ENCODE results near the gene BATF3.

Gene BATF3

GRCh38 chr1:212702672-212703071 lies 3.0 kb upstream of the BATF3 start:
- Histone ChIP-seq H3K27ac (ENCODE audit: low read depth, low read length) (no peak overlapping the region), H3K9me3 (ENCODE audit: control insufficient read depth, insufficient read depth, low read depth, low read length) (no peaks in the 10 kb centered on the region), H3K27me3 (ENCODE audit: control insufficient read depth, insufficient read depth, low read length) (peaks cover 66% of the 10 kb centered on the region), H3K9ac (ENCODE audit: low read length) (no peak overlapping the region), H3K36me3 (ENCODE audit: control insufficient read depth, insufficient read depth, low read length) (no peaks in the 10 kb centered on the region), H3K4me1 (ENCODE audit: control insufficient read depth, insufficient read depth, low read length) (peaks cover 14% of the 10 kb centered on the region; the same call in 1 of the 2 replicates), H3K4me3 (ENCODE audit: low read depth, low read length) (no peak overlapping the region)

DNA sequence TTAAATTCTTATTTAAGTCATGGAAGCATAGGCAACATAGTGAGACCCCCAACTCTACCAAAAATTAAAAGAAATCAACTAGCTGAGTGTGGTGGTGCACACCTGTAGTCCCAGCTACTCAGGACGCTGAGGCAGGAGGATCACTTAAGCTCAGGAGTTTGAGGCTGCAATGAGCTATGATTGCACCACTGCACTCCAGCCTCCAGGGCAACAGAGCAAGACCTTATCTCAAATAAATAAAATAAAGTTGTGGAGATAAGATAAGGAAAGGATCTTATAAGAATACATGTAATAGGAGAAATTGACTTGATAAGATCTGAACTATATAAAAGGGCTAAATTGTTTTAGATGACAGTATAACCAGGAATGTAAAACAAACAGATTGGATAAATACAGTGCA lies 2.3 kb upstream of the BATF3 start:
- Histone ChIP-seq H3K4me3 (ENCODE audit: low read depth, low read length) (no peak overlapping the region), H3K9me3 (ENCODE audit: control insufficient read depth, insufficient read depth, low read depth, low read length) (no peaks in the 10 kb centered on the region), H3K36me3 (ENCODE audit: control insufficient read depth, insufficient read depth, low read length) (no peaks in the 10 kb centered on the region), H3K27ac (ENCODE audit: low read depth, low read length) (no peak overlapping the region), H3K4me1 (ENCODE audit: control insufficient read depth, insufficient read depth, low read length) (peaks cover 14% of the 10 kb centered on the region; the same call in 1 of the 2 replicates), H3K27me3 (ENCODE audit: control insufficient read depth, insufficient read depth, low read length) (peaks cover 74% of the 10 kb centered on the region), H3K9ac (ENCODE audit: low read length) (no peak overlapping the region)

- no peak overlapping the region for H3K27ac ChIP-seq (ENCODE audit: low read depth, low read length)
- no peaks in the 10 kb centered on the region for H3K36me3 ChIP-seq (ENCODE audit: control insufficient read depth, insufficient read depth, low read length)
- no peak overlapping the region for H3K9ac ChIP-seq (ENCODE audit: low read length)
- H3K9me3 ChIP-seq (ENCODE audit: control insufficient read depth, insufficient read depth, low read depth, low read length), result no peaks in the 10 kb centered on the region
- peak overlapping the region; percentile 68 for H3K4me3 ChIP-seq (ENCODE audit: low read depth, low read length)
- H3K4me1 ChIP-seq (ENCODE audit: control insufficient read depth, insufficient read depth, low read length), result peaks cover 14% of the 10 kb centered on the region; the same call in 1 of the 2 replicates
- H3K27me3 ChIP-seq (ENCODE audit: control insufficient read depth, insufficient read depth, low read length), result peaks cover 82% of the 10 kb centered on the region
These were observed 1.5 kb upstream of the BATF3 start for GRCh38 chr1:212700892-212701819.

- H3K4me3 ChIP-seq (ENCODE audit: low read depth, low read length), result peak overlapping the region; percentile 68
- no peaks in the 10 kb centered on the region for H3K36me3 ChIP-seq (ENCODE audit: control insufficient read depth, insufficient read depth, low read length)
- H3K4me1 ChIP-seq (ENCODE audit: control insufficient read depth, insufficient read depth, low read length), result peaks cover 14% of the 10 kb centered on the region; the same call in 1 of the 2 replicates
- no peak overlapping the region for H3K9ac ChIP-seq (ENCODE audit: low read length)
- H3K27ac ChIP-seq (ENCODE audit: low read depth, low read length), result no peak overlapping the region
- peaks cover 82% of the 10 kb centered on the region for H3K27me3 ChIP-seq (ENCODE audit: control insufficient read depth, insufficient read depth, low read length)
- H3K9me3 ChIP-seq (ENCODE audit: control insufficient read depth, insufficient read depth, low read depth, low read length), result no peaks in the 10 kb centered on the region
These were observed 717 bp upstream of the BATF3 start for GRCh38 chr1:212700223-212700891.

DNA sequence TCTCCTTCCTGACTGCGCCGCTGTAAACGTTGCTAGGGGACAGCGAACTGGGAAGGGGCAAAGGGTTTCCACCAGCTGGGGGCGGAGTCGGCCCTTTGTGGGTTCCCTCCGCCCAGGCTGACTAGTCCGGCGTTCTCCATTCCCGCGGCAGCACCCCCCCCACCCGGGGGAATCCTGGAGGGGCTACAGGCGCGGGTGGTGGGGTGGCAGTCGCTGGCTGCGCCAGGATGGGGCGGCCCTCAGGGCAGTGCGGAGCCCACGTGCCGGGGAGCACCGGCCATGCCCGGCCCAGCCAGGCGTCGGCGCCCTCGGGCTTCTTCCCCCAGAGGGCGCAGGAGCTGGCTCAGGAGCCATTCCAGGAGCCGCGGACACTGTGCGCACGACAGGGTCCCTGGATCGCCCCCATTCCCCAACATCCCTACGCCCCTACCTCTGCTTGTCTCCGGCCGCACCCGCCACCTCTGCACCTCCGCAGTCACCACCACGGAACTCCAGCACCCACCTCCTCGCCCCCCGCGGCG lies 476 bp downstream of the BATF3 start:
- H3K4me1 ChIP-seq (ENCODE audit: control insufficient read depth, insufficient read depth, low read length), result peaks cover 14% of the 10 kb centered on the region; the same call in 1 of the 2 replicates
- H3K4me3 ChIP-seq (ENCODE audit: low read depth, low read length), result peak overlapping the region; percentile 68
- peaks cover 80% of the 10 kb centered on the region for H3K27me3 ChIP-seq (ENCODE audit: control insufficient read depth, insufficient read depth, low read length)
- no peaks in the 10 kb centered on the region for H3K9me3 ChIP-seq (ENCODE audit: control insufficient read depth, insufficient read depth, low read depth, low read length)
- H3K36me3 ChIP-seq (ENCODE audit: control insufficient read depth, insufficient read depth, low read length), result no peaks in the 10 kb centered on the region
- H3K27ac ChIP-seq (ENCODE audit: low read depth, low read length), result no peak overlapping the region
- no peak overlapping the region for H3K9ac ChIP-seq (ENCODE audit: low read length)

GRCh38 chr1:212698467-212699103 lies 1.1 kb downstream of the BATF3 start:
- Histone ChIP-seq H3K9ac (ENCODE audit: low read length) (no peak overlapping the region), H3K4me1 (ENCODE audit: control insufficient read depth, insufficient read depth, low read length) (peaks cover 14% of the 10 kb centered on the region; the same call in 1 of the 2 replicates), H3K27ac (ENCODE audit: low read depth, low read length) (no peak overlapping the region), H3K4me3 (ENCODE audit: low read depth, low read length) (peak overlapping the region; percentile 68), H3K27me3 (ENCODE audit: control insufficient read depth, insufficient read depth, low read length) (peaks cover 75% of the 10 kb centered on the region), H3K9me3 (ENCODE audit: control insufficient read depth, insufficient read depth, low read depth, low read length) (no peaks in the 10 kb centered on the region), H3K36me3 (ENCODE audit: control insufficient read depth, insufficient read depth, low read length) (no peaks in the 10 kb centered on the region)

DNA sequence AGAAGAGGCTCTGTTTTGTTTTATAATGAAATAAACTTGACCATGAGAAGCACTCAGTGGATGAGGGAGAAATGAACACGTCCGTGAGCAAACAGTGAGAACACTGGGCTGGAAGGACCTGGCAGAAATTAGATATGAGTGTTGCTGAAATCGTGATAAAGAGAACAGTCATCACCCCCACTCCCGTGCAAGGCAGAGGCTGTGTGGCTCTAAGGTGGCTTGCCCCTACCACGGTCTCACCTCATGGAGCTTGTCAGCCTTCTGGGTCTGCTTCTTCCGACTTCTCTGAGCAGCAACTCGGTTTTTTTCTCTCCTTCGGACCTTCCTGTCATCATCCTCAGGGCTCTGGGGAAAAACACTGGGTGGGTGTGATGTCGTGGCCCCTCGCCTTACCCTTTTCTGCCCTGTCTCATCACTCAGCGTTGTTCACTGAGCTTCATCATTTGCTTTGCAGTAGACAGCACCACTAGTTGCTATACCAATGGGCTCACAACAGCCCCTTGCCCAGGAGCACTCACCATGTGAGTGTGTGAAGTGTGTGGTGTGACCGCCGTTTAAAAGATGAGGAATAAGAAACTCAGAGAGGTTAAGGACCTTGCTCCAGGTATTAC lies 2.8 kb downstream of the BATF3 start:
- H3K27ac ChIP-seq (ENCODE audit: low read depth, low read length), result no peak overlapping the region
- H3K4me3 ChIP-seq (ENCODE audit: low read depth, low read length), result no peak overlapping the region
- no peaks in the 10 kb centered on the region for H3K36me3 ChIP-seq (ENCODE audit: control insufficient read depth, insufficient read depth, low read length)
- H3K9ac ChIP-seq (ENCODE audit: low read length), result no peak overlapping the region
- peaks cover 57% of the 10 kb centered on the region for H3K27me3 ChIP-seq (ENCODE audit: control insufficient read depth, insufficient read depth, low read length)
- peaks cover 16% of the 10 kb centered on the region; the same call in 1 of the 2 replicates for H3K4me1 ChIP-seq (ENCODE audit: control insufficient read depth, insufficient read depth, low read length)
- no peaks in the 10 kb centered on the region for H3K9me3 ChIP-seq (ENCODE audit: control insufficient read depth, insufficient read depth, low read depth, low read length)

DNA sequence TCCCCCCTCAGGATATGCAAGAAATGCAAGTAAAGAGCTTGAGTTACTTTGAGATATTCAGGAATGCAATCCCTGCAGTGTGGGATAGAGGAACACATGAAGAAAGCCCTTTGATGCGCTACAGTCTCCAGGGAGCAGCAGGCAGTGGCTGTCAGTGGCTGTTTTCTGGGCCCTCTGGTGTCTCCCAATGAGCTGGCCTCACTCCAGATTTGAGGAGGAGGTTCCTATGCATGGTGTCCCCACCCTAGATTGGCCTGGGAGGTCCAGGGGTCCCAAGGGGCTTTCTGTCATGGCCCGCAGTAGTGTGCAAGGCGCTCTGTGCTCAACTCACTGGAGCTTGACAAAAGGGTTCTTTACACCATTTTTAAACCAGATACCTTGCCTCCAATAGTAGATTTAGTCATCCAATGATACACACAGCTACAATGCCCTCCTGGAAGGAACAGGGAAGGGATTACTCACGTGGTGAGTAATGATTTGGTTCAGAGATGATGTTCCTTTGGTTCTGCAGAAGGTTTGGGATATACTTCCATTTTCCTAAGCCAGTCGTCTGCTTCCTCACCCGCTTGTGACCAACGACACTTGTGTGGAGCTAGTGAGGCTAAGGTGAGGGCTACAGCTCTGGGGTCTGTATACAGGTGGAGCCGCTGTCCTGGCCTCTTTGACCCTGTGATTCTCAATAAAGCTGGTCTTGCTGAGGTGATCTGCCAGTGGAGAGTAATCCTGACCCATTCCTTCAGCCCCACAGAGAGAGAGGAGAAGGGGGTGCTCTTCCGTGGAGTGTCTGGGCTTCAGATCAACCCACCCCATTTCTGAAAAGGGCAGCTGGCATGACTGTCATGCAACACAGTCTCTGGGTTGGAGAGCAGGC lies 6.6 kb downstream of the BATF3 start:
- Histone ChIP-seq H3K27ac (ENCODE audit: low read depth, low read length) (no peak overlapping the region), H3K4me1 (ENCODE audit: control insufficient read depth, insufficient read depth, low read length) (peaks cover 11% of the 10 kb centered on the region), H3K9ac (ENCODE audit: low read length) (no peak overlapping the region), H3K9me3 (ENCODE audit: control insufficient read depth, insufficient read depth, low read depth, low read length) (no peaks in the 10 kb centered on the region), H3K36me3 (ENCODE audit: control insufficient read depth, insufficient read depth, low read length) (no peaks in the 10 kb centered on the region), H3K27me3 (ENCODE audit: control insufficient read depth, insufficient read depth, low read length) (peaks cover 21% of the 10 kb centered on the region), H3K4me3 (ENCODE audit: low read depth, low read length) (no peak overlapping the region)

GRCh38 chr1:212691561-212692071 lies 8.0 kb downstream of the BATF3 start:
- H3K27ac ChIP-seq (ENCODE audit: low read depth, low read length), result no peak overlapping the region

More at GRCh38 chr1:212691561-212692071, 8.0 kb downstream of the BATF3 start:
- no peak overlapping the region for H3K9ac ChIP-seq (ENCODE audit: low read length)
- no peaks in the 10 kb centered on the region for H3K9me3 ChIP-seq (ENCODE audit: control insufficient read depth, insufficient read depth, low read depth, low read length)
- H3K4me1 ChIP-seq (ENCODE audit: control insufficient read depth, insufficient read depth, low read length), result peaks cover 11% of the 10 kb centered on the region
- H3K27me3 ChIP-seq (ENCODE audit: control insufficient read depth, insufficient read depth, low read length), result peaks cover 8% of the 10 kb centered on the region; the same call in 1 of the 2 replicates
- no peaks in the 10 kb centered on the region for H3K36me3 ChIP-seq (ENCODE audit: control insufficient read depth, insufficient read depth, low read length)
- no peak overlapping the region for H3K4me3 ChIP-seq (ENCODE audit: low read depth, low read length)
